Liver (tissue), 9 donors: ENCODE results near the gene NECAB2. TPM values are rescaled to one million over a fixed set of nuclear protein-coding genes. Genes with fewer than 3 reads are reported as not detected.
A peak's percentile ranks its signal among the peaks of the same experiment; 100 is the strongest.

ENCODE experiments used
- DNase-seq: peaks from one replicate; pipeline ENCODE4 v3.0.0-alpha.2; 2017; ENCODE audit warnings: low spot score
- H3K27ac ChIP-seq, 2 donors: one replicate each; pipeline ENCODE4 v1.7.0; 2013; ENCODE audit warnings: inconsistent platforms in 2 of 2, low read length in 2 of 2, control low read depth in 1 of 2, low read depth in 1 of 2, mild to moderate bottlenecking in 1 of 2
- H3K27me3 ChIP-seq, 4 donors: one replicate each; pipeline versions ENCODE4 v1.6.1 to v1.7.0; 2013; ENCODE audit warnings: low read length in 3 of 4, inconsistent platforms in 1 of 4, mild to moderate bottlenecking in 1 of 4, moderate library complexity in 1 of 4; ENCODE audit not compliant: control insufficient read depth in 4 of 4, insufficient read depth in 4 of 4
- H3K36me3 ChIP-seq, 4 donors: one replicate each; pipeline versions ENCODE4 v1.6.1 to v1.7.0; 2013; ENCODE audit warnings: low read length in 3 of 4, mild to moderate bottlenecking in 3 of 4, low read depth in 1 of 4, moderate library complexity in 1 of 4; ENCODE audit not compliant: control insufficient read depth in 4 of 4, insufficient read depth in 3 of 4
- H3K4me1 ChIP-seq, 4 donors: one replicate each; pipeline versions ENCODE4 v1.6.1 to v1.7.0; 2013; ENCODE audit warnings: low read length in 3 of 4, mild to moderate bottlenecking in 3 of 4, moderate library complexity in 1 of 4; ENCODE audit not compliant: control insufficient read depth in 4 of 4, insufficient read depth in 4 of 4
- H3K4me3 ChIP-seq, 3 donors: one replicate each; pipeline versions ENCODE4 v1.6.1 to v1.7.0; 2013; ENCODE audit warnings: low read length in 3 of 3, control low read depth in 1 of 3, low read depth in 1 of 3, mild to moderate bottlenecking in 1 of 3
- H3K9ac ChIP-seq, 2 donors: one replicate each; pipeline ENCODE4 v1.7.0; 2013; ENCODE audit warnings: low read length in 2 of 2, mild to moderate bottlenecking in 2 of 2, moderate library complexity in 2 of 2, control low read depth in 1 of 2, low read depth in 1 of 2
- H3K9me3 ChIP-seq, 4 donors: one replicate each; pipeline versions ENCODE4 v1.6.1 to v1.7.0; 2013; ENCODE audit warnings: low read length in 3 of 4; ENCODE audit not compliant: control insufficient read depth in 4 of 4
- EGR1 ChIP-seq, 2 donors: IDR thresholded peaks; 2 replicates each; pipeline ENCODE4 v1.6.1; 2016 to 2018; ENCODE audit warnings: antibody characterized with exemption in 2 of 2, low read depth in 2 of 2
- FOXA1 ChIP-seq: IDR thresholded peaks from 2 replicates; pipeline ENCODE4 v1.6.1; 2016; ENCODE audit warnings: antibody characterized with exemption
- HNF4A ChIP-seq, 2 donors: conservative IDR thresholded peaks; 2 replicates each; pipeline ENCODE4 v1.6.1; 2016; ENCODE audit warnings: antibody characterized with exemption in 2 of 2, mild to moderate bottlenecking in 2 of 2
- NR2F2 ChIP-seq: IDR thresholded peaks from 2 replicates; pipeline ENCODE4 v1.6.1; 2016; ENCODE audit warnings: antibody characterized with exemption
- RAD21 ChIP-seq, 2 donors: IDR thresholded peaks; 2 replicates each; pipeline ENCODE4 v1.6.1; 2016; ENCODE audit warnings: antibody characterized with exemption in 2 of 2, mild to moderate bottlenecking in 2 of 2
- RXRA ChIP-seq, 2 donors: IDR thresholded peaks; 2 replicates each; pipeline ENCODE4 v1.6.1; 2017 to 2018; ENCODE audit warnings: antibody characterized with exemption in 2 of 2, mild to moderate bottlenecking in 1 of 2
- SP1 ChIP-seq: IDR thresholded peaks from 2 replicates; pipeline ENCODE4 v1.6.1; 2018; ENCODE audit warnings: antibody characterized with exemption, mild to moderate bottlenecking
- YY1 ChIP-seq: IDR thresholded peaks from 2 replicates; pipeline ENCODE4 v1.6.1; 2016; ENCODE audit warnings: antibody characterized with exemption, mild to moderate bottlenecking
- ZBTB33 ChIP-seq: IDR thresholded peaks from 2 replicates; pipeline ENCODE4 v1.6.1; 2016; ENCODE audit warnings: antibody characterized with exemption
- WGBS: extraction: QIAGEN DNeasy Blood & Tissue Kit; methylation state at CpG from one replicate; pipeline ENCODE4 v1.1.7; 2013; 5-methylcytosine and 5-hydroxymethylcytosine counted together
- polyA plus RNA-seq, 2 donors: library from polyadenylated mRNA; stranded (reverse) in 1 of 2; unstranded in 1 of 2; fragments of 200-250 nt in 1 of 2; fragments of >200 nt in 1 of 2; fragmentation: Nextera tagmentation in 1 of 2; extraction: Ambion mirVana in 1 of 2; gene quantifications; one replicate each; pipeline versions ENCODE4 v1.2.1 to v1.2.3, GENCODE V29; 2013 to 2015
- total RNA-seq, 2 donors: library from RNA; depleted of rRNA; stranded (reverse); fragments of >200 nt; gene quantifications; one replicate each; pipeline ENCODE4 v1.2.3, GENCODE V29; 2014
- TF ChIP-seq, protein P1 (sequence below): fragments of 150-350 bp; IDR thresholded peaks from 2 replicates; pipeline ENCODE4 v1.5.1; 2017; ENCODE audit warnings: improper control_type of control experiment, low read depth, low read length; ENCODE audit not compliant: missing input control
- TF ChIP-seq, protein P2 (sequence below): IDR thresholded peaks from 2 replicates; pipeline ENCODE4 v1.6.1; 2016; ENCODE audit warnings: antibody characterized with exemption, mild to moderate bottlenecking
- donor health status: healthy.
- donor health status: healthy.
- donor health status: healthy.
- donor health status: healthy.
- donor health status: healthy.

NECAB2 gene
- total and polyA plus RNA-seq, 4 donors, result 2.7 to 3.8 (median 2.9) TPM; not detected in 1

DNA sequence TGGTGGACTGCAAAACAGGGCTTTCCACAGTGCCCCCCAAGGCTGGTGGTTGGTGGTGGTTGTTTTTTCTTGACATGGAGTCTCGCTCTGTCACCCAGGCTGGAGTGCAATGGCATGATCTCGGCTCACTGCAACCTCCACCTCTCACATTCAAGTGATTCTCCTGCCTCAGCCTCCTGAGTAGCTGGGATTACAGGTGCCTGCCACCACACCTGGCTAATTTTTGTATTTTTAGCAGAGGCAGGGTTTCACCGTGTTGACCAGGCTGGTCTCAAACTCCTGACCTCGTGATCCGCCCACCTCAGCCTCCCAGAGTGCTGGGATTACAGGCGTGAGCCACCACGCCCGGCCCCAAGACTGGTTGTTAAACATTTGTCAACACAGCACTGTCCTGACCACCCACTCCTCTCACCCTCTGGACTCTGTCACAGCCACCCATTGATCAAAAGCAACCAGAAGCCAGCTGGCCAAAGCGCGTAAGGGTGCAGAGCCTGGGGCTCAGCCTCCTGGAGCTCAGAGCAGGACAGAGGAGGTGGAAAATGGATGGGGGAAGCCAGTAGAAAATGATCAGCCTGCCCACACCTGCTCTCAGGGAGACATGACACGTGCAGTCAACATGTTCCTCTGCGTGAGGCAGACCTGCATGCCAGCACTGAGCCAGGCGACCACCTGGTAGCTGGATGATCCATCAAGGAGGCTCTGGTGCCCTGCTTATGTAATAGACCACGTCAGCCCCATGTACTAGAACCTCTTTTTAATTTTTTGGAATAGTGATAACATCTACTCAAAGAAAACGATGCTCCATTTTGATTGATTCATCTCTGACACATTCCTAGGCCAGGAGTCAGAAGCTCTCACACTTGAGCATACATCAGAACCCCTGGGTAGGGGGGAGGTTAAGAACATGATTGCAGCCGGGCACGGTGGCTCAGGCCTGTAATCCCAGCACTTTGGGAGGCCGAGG, 29.8 kb upstream of the NECAB2 start:
- Histone ChIP-seq H3K27me3 (no peaks in the 10 kb centered on the region), H3K9me3 (no peaks in the 10 kb centered on the region), H3K4me3 (no peak overlapping the region), H3K36me3 (peaks cover 0 to 5% (median 0%) of the 10 kb centered on the region in 4 donors), H3K4me1 (peaks cover 9 to 33% (median 24%) of the 10 kb centered on the region in 4 donors), H3K27ac (peak overlapping the region in 1 of 2 donors; percentile 9), H3K9ac (no peak overlapping the region)
- whole genome bisulfite sequencing, result 55% methylated on average over 18 of the region's 18 CpGs
- no peak for DNase-seq
- TF ChIP-seq HNF4A (conservative IDR thresholded peaks at IDR 0.05) (peak; percentile 48 to 74), EGR1 (IDR thresholded peaks at IDR 0.05; ENCODE audit: low read depth in 2 of 2) (peak; percentile 48 to 55), FOXA1 (no peak), ZBTB33 (no peak), YY1 (no peak), RXRA (IDR thresholded peaks at IDR 0.05) (peak; percentile 16 to 65), NR2F2 (no peak), SP1 (peak; percentile 49), RAD21 (IDR thresholded peaks at IDR 0.05) (no peak)
- TF ChIP-seq, protein P1, sequence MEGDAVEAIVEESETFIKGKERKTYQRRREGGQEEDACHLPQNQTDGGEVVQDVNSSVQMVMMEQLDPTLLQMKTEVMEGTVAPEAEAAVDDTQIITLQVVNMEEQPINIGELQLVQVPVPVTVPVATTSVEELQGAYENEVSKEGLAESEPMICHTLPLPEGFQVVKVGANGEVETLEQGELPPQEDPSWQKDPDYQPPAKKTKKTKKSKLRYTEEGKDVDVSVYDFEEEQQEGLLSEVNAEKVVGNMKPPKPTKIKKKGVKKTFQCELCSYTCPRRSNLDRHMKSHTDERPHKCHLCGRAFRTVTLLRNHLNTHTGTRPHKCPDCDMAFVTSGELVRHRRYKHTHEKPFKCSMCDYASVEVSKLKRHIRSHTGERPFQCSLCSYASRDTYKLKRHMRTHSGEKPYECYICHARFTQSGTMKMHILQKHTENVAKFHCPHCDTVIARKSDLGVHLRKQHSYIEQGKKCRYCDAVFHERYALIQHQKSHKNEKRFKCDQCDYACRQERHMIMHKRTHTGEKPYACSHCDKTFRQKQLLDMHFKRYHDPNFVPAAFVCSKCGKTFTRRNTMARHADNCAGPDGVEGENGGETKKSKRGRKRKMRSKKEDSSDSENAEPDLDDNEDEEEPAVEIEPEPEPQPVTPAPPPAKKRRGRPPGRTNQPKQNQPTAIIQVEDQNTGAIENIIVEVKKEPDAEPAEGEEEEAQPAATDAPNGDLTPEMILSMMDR, result no peak

- Histone ChIP-seq H3K9me3 (no peaks in the 10 kb centered on the region), H3K4me1 (peaks cover 13 to 44% (median 34%) of the 10 kb centered on the region in 4 donors), H3K4me3 (no peak overlapping the region), H3K9ac (no peak overlapping the region), H3K27ac (peak overlapping the region in 1 of 2 donors; percentile 28), H3K36me3 (peaks cover 0 to 5% (median 0%) of the 10 kb centered on the region in 4 donors), H3K27me3 (no peaks in the 10 kb centered on the region)
- 71% methylated on average over 12 of the region's 12 CpGs for WGBS
- no peak for DNase-seq
- TF ChIP-seq YY1, result no peak
- TF ChIP-seq, protein P2, sequence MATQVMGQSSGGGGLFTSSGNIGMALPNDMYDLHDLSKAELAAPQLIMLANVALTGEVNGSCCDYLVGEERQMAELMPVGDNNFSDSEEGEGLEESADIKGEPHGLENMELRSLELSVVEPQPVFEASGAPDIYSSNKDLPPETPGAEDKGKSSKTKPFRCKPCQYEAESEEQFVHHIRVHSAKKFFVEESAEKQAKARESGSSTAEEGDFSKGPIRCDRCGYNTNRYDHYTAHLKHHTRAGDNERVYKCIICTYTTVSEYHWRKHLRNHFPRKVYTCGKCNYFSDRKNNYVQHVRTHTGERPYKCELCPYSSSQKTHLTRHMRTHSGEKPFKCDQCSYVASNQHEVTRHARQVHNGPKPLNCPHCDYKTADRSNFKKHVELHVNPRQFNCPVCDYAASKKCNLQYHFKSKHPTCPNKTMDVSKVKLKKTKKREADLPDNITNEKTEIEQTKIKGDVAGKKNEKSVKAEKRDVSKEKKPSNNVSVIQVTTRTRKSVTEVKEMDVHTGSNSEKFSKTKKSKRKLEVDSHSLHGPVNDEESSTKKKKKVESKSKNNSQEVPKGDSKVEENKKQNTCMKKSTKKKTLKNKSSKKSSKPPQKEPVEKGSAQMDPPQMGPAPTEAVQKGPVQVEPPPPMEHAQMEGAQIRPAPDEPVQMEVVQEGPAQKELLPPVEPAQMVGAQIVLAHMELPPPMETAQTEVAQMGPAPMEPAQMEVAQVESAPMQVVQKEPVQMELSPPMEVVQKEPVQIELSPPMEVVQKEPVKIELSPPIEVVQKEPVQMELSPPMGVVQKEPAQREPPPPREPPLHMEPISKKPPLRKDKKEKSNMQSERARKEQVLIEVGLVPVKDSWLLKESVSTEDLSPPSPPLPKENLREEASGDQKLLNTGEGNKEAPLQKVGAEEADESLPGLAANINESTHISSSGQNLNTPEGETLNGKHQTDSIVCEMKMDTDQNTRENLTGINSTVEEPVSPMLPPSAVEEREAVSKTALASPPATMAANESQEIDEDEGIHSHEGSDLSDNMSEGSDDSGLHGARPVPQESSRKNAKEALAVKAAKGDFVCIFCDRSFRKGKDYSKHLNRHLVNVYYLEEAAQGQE, result no peak
- TF ChIP-seq EGR1 (IDR thresholded peaks at IDR 0.05; ENCODE audit: low read depth in 2 of 2), result peak in 1 of 2 donors; percentile 28
- TF ChIP-seq RAD21 (IDR thresholded peaks at IDR 0.05), result peak in 1 of 2 donors; percentile 33
- TF ChIP-seq, protein P1, result no peak
Measured at GRCh38 chr16:83939266-83939855, 28.7 kb upstream of the NECAB2 start.
